H1 (cell line): ENCODE measurements around the gene HMCN1. TPM values are rescaled to one million over a fixed set of nuclear protein-coding genes. Genes with fewer than 3 reads are reported as not detected.

ENCODE experiments used
- CREB1 ChIP-seq: IDR thresholded peaks from 2 replicates; pipeline ENCODE4 v1.6.1; 2012; ENCODE audit warnings: inconsistent platforms
- CTCF ChIP-seq, 3 experiments: IDR thresholded peaks; 1 replicate in 2 of 3; 2 replicates in 1 of 3; pipeline versions ENCODE4 v1.5.1 to v1.6.1; 2011; ENCODE audit warnings: low read length in 3 of 3, mild to moderate bottlenecking in 3 of 3, inconsistent platforms in 2 of 3, low read depth in 1 of 3, moderate library complexity in 1 of 3; ENCODE audit not compliant: insufficient read depth in 1 of 3; ENCODE audit errors: control extremely low read depth in 1 of 3
- E2F6 ChIP-seq: IDR thresholded peaks from 2 replicates; pipeline ENCODE4 v1.6.1; 2012; ENCODE audit warnings: inconsistent platforms
- EGR1 ChIP-seq: IDR thresholded peaks from 2 replicates; pipeline ENCODE4 v1.6.1; 2011; ENCODE audit warnings: low read depth, low read length, borderline replicate concordance
- GABPA ChIP-seq: IDR thresholded peaks from 2 replicates; pipeline ENCODE4 v1.6.1; 2011; ENCODE audit warnings: mild to moderate bottlenecking, low read length, moderate library complexity, borderline replicate concordance; ENCODE audit not compliant: insufficient read depth
- HDAC2 ChIP-seq, 2 experiments: fragments of 300-600 bp in 1 of 2; sonication (generic) in 1 of 2; IDR thresholded peaks; 2 replicates each; pipeline ENCODE4 v1.6.1; 2011 to 2012; ENCODE audit warnings: low read depth in 2 of 2, low read length in 2 of 2, mild to moderate bottlenecking in 2 of 2, moderate library complexity in 2 of 2, borderline replicate concordance in 1 of 2, inconsistent platforms in 1 of 2
- KDM1A ChIP-seq: fragments of 200-600, 300-600 bp; sonication (generic); IDR thresholded peaks from 2 replicates; pipeline ENCODE4 v1.7.1; 2016; ENCODE audit warnings: mild to moderate bottlenecking, low read length, borderline replicate concordance
- KDM4A ChIP-seq: IDR thresholded peaks from one replicate; pipeline ENCODE4 v1.7.1; 2012; ENCODE audit warnings: low read depth, mild to moderate bottlenecking, moderate library complexity, low read length, inconsistent platforms; ENCODE audit not compliant: severe bottlenecking
- PHF8 ChIP-seq: fragments of 200-600 bp; sonication (generic); conservative IDR thresholded peaks from 2 replicates; pipeline ENCODE4 v1.7.1; 2012; ENCODE audit warnings: low read depth, mild to moderate bottlenecking, inconsistent platforms, low read length, moderate library complexity
- RBBP5 ChIP-seq: IDR thresholded peaks from 2 replicates; pipeline ENCODE4 v1.7.1; 2012; ENCODE audit warnings: low read depth, mild to moderate bottlenecking, inconsistent platforms, low read length, moderate library complexity, borderline replicate concordance
- RNF2 ChIP-seq: fragments of 200-900, 300-1000 bp; sonication (generic); IDR thresholded peaks from 2 replicates; pipeline ENCODE4 v1.7.1; 2016; ENCODE audit warnings: borderline replicate concordance, low read depth, mild to moderate bottlenecking, antibody characterized with exemption, low read length; ENCODE audit not compliant: poor library complexity, severe bottlenecking; ENCODE audit errors: missing control alignments
- SP1 ChIP-seq: IDR thresholded peaks from 2 replicates; pipeline ENCODE4 v1.6.1; 2011; ENCODE audit warnings: low read depth, low read length
- SP4 ChIP-seq: IDR thresholded peaks from 2 replicates; pipeline ENCODE4 v1.6.1; 2012; ENCODE audit warnings: low read length, inconsistent platforms
- TAF1 ChIP-seq: IDR thresholded peaks from 2 replicates; pipeline ENCODE4 v1.6.1; 2011; ENCODE audit warnings: mild to moderate bottlenecking, low read depth, low read length
- TAF7 ChIP-seq: optimal IDR thresholded peaks from 2 replicates; pipeline ENCODE3; 2011; ENCODE audit warnings: low read depth, mild to moderate bottlenecking, inconsistent platforms, low read length, moderate library complexity, borderline replicate concordance
- polyA plus RNA-seq, 7 experiments: library from polyadenylated mRNA; depleted of rRNA in 3 of 7; stranded (reverse) in 5 of 7; unstranded in 2 of 7; fragments of >200 nt in 5 of 7; fragments of 200-250 nt in 2 of 7; gene quantifications; 1 replicate in 5 of 7; 2 replicates in 1 of 7; 4 replicates in 1 of 7; pipeline versions ENCODE4 v1.2.1 to v1.2.3, GENCODE V29; 2011 to 2013; ENCODE audit warnings: missing spikeins in 2 of 7, mixed read lengths in 2 of 7
- total RNA-seq: library from RNA; stranded (reverse); fragmentation: NEBNext Ultra II Directional; extraction: Animal tissue kit (Norgen Biotek cat#: 25700); gene quantifications from 2 replicates; pipeline ENCODE4 v1.2.1, GENCODE V29; 2021

HMCN1 gene
- total and polyA plus RNA-seq, 2 of the 8 experiments (the other 6 are each of a cell fraction or from before 2014, with no cell fraction given): 13.8 to 14.6 TPM

GRCh38 chr1:185733818-185734735, at the start of gene HMCN1 (continued):
- TF ChIP-seq EGR1 (no peak), HDAC2 (IDR thresholded peaks at IDR 0.05; ENCODE audit: borderline replicate concordance in 1 of 2, low read depth in 2 of 2, low read length in 2 of 2) (0 out of 4 replicates have a peak, but pooled peaks of 1 of the 2 experiments have one; percentile 20), SP4 (no peak), KDM4A (peak; percentile 31), SP1 (no peak), KDM1A (peak; percentile 81), TAF7 (peak; percentile 31), PHF8 (peak; percentile 59), GABPA (no peak), CTCF (IDR thresholded peaks at IDR 0.05; ENCODE audit: control extremely low read depth in 1 of 3, insufficient read depth in 1 of 3, low read depth in 1 of 3, low read length in 3 of 3) (peak; percentile 45 to 56 (median 51)), RNF2 (no peak), E2F6 (peak; percentile 54; the same call in 1 of the 2 replicates), CREB1 (0 out of 2 replicates have a peak, but pooled peaks have one; percentile 30), TAF1 (peak; percentile 89), RBBP5 (peak; percentile 96; the same call in 1 of the 2 replicates)
